ENCODE data around the gene DDI2.

DDI2 gene

GRCh38 chr1:15574741-15575140 is 42.5 kb upstream of the DDI2 start:
- Mint-ChIP-seq H3K36me3 (ENCODE audit: low read depth) (peaks cover 23% of the 10 kb centered on the region), H3K4me3 (peak overlapping the region in 1 of 3 experiments; percentile 12), H3K9me3 (no peaks in the 10 kb centered on the region), H3K27me3 (ENCODE audit: low read depth) (no peaks in the 10 kb centered on the region), H3K4me1 (peaks cover 31% of the 10 kb centered on the region), H3K27ac (peak overlapping the region; percentile 54 to 80 (median 75))
- TF ChIP-seq CTCF (IDR thresholded peaks at IDR 0.05; ENCODE audit: unreplicated experiment in 3 of 3), result no peak

GRCh38 chr1:15575549-15576150 is 41.6 kb upstream of the DDI2 start:
- no peak for TF ChIP-seq CTCF (IDR thresholded peaks at IDR 0.05; ENCODE audit: unreplicated experiment in 3 of 3)
- Mint-ChIP-seq H3K27ac (no peak overlapping the region), H3K9me3 (no peaks in the 10 kb centered on the region), H3K4me3 (no peak overlapping the region), H3K4me1 (peaks cover 34% of the 10 kb centered on the region), H3K27me3 (ENCODE audit: low read depth) (no peaks in the 10 kb centered on the region), H3K36me3 (ENCODE audit: low read depth) (peaks cover 15% of the 10 kb centered on the region)

- Mint-ChIP-seq H3K36me3 (ENCODE audit: low read depth) (peaks cover 8% of the 10 kb centered on the region), H3K27me3 (ENCODE audit: low read depth) (no peaks in the 10 kb centered on the region), H3K27ac (no peak overlapping the region), H3K4me1 (peaks cover 26% of the 10 kb centered on the region), H3K4me3 (no peak overlapping the region), H3K9me3 (no peaks in the 10 kb centered on the region)
- no peak for TF ChIP-seq CTCF (IDR thresholded peaks at IDR 0.05; ENCODE audit: unreplicated experiment in 3 of 3)
These were observed 39.6 kb upstream of the DDI2 start for GRCh38 chr1:15577691-15578090.

- Mint-ChIP-seq H3K9me3 (no peaks in the 10 kb centered on the region), H3K4me3 (no peak overlapping the region), H3K27ac (peak overlapping the region; percentile 66 to 92 (median 88)), H3K36me3 (ENCODE audit: low read depth) (peaks cover 8% of the 10 kb centered on the region), H3K27me3 (ENCODE audit: low read depth) (peaks cover 8% of the 10 kb centered on the region), H3K4me1 (peaks cover 34% of the 10 kb centered on the region)
- TF ChIP-seq CTCF (IDR thresholded peaks at IDR 0.05; ENCODE audit: unreplicated experiment in 3 of 3), result no peak
These were observed 38.2 kb upstream of the DDI2 start for GRCh38 chr1:15578921-15579682.

GRCh38 chr1:15579683-15580047 is 37.6 kb upstream of the DDI2 start:
- peaks cover 8% of the 10 kb centered on the region for H3K27me3 Mint-ChIP-seq (ENCODE audit: low read depth)
- no peak for TF ChIP-seq CTCF (IDR thresholded peaks at IDR 0.05; ENCODE audit: unreplicated experiment in 3 of 3)
- H3K4me3 Mint-ChIP-seq, result peak overlapping the region in 1 of 3 experiments; percentile 22
- peaks cover 6% of the 10 kb centered on the region for H3K36me3 Mint-ChIP-seq (ENCODE audit: low read depth)
- peaks cover 34% of the 10 kb centered on the region for H3K4me1 Mint-ChIP-seq
- H3K9me3 Mint-ChIP-seq, result no peaks in the 10 kb centered on the region
- peak overlapping the region; percentile 66 to 92 (median 88) for H3K27ac Mint-ChIP-seq

Measured in nephron (organoid).